HL-60 (cell line): ENCODE data around the gene FBXO40.
"Not testable (repeated sequence)": the region's sequence is repeated elsewhere in the genome, so short reads cannot be mapped to it uniquely, and the experiment has no call there.

ENCODE experiments used
- POLR2AphosphoS5 ChIP-seq: IDR thresholded peaks from 2 replicates; pipeline ENCODE4 v1.6.1; 2012; ENCODE audit warnings: low read depth
- SPI1 ChIP-seq: IDR thresholded peaks from 2 replicates; pipeline ENCODE4 v1.6.1; 2012; ENCODE audit warnings: low read depth, mild to moderate bottlenecking, borderline replicate concordance
- TF ChIP-seq, protein P1 (sequence below): IDR thresholded peaks from one replicate; pipeline ENCODE4 v1.5.1; 2011; ENCODE audit warnings: low read length, control low read depth, inconsistent platforms; ENCODE audit not compliant: insufficient read depth
- TF ChIP-seq, protein P2 (sequence below): IDR thresholded peaks from 2 replicates; pipeline ENCODE4 v1.6.1; 2012; ENCODE audit warnings: low read depth; ENCODE audit not compliant: insufficient replicate concordance

DNA sequence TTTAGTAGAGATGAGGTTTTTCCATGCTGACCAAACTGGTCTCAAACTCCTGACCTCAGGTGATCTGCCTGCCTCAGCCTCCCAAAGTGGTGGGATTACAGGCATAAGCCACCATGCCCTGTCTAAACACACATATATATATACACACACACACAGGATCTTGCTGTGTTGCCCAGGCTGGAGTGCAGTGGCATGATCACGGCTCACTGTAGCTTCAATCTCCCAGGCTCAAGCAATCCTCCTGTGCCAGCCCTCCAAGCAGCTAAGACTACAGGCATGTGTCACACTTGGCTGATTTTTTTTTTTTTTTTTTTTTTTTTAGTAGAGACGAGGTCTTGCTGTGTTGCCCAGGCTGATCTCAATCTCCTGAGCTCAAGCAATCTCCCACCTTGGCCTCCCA is 6.7 kb downstream of the FBXO40 start:
- not testable (repeated sequence) for TF ChIP-seq SPI1, POLR2AphosphoS5
- TF ChIP-seq, protein P1, sequence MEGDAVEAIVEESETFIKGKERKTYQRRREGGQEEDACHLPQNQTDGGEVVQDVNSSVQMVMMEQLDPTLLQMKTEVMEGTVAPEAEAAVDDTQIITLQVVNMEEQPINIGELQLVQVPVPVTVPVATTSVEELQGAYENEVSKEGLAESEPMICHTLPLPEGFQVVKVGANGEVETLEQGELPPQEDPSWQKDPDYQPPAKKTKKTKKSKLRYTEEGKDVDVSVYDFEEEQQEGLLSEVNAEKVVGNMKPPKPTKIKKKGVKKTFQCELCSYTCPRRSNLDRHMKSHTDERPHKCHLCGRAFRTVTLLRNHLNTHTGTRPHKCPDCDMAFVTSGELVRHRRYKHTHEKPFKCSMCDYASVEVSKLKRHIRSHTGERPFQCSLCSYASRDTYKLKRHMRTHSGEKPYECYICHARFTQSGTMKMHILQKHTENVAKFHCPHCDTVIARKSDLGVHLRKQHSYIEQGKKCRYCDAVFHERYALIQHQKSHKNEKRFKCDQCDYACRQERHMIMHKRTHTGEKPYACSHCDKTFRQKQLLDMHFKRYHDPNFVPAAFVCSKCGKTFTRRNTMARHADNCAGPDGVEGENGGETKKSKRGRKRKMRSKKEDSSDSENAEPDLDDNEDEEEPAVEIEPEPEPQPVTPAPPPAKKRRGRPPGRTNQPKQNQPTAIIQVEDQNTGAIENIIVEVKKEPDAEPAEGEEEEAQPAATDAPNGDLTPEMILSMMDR, result not testable (repeated sequence)
- TF ChIP-seq, protein P2, sequence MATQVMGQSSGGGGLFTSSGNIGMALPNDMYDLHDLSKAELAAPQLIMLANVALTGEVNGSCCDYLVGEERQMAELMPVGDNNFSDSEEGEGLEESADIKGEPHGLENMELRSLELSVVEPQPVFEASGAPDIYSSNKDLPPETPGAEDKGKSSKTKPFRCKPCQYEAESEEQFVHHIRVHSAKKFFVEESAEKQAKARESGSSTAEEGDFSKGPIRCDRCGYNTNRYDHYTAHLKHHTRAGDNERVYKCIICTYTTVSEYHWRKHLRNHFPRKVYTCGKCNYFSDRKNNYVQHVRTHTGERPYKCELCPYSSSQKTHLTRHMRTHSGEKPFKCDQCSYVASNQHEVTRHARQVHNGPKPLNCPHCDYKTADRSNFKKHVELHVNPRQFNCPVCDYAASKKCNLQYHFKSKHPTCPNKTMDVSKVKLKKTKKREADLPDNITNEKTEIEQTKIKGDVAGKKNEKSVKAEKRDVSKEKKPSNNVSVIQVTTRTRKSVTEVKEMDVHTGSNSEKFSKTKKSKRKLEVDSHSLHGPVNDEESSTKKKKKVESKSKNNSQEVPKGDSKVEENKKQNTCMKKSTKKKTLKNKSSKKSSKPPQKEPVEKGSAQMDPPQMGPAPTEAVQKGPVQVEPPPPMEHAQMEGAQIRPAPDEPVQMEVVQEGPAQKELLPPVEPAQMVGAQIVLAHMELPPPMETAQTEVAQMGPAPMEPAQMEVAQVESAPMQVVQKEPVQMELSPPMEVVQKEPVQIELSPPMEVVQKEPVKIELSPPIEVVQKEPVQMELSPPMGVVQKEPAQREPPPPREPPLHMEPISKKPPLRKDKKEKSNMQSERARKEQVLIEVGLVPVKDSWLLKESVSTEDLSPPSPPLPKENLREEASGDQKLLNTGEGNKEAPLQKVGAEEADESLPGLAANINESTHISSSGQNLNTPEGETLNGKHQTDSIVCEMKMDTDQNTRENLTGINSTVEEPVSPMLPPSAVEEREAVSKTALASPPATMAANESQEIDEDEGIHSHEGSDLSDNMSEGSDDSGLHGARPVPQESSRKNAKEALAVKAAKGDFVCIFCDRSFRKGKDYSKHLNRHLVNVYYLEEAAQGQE, result not testable (repeated sequence)
